ENCODE data around the gene ABTB1.
"Not testable (repeated sequence)": the region's sequence is repeated elsewhere in the genome, so short reads cannot be mapped to it uniquely, and the experiment has no call there.

Gene ABTB1

GRCh38 chr3:127688022-127688415, 15.3 kb downstream of the ABTB1 start:
- no peak for DNase-seq (ENCODE audit: low read depth)

- no peak for DNase-seq (ENCODE audit: low read depth)
Observed at GRCh38 chr3:127688416-127689265, 15.9 kb downstream of the ABTB1 start.

DNA sequence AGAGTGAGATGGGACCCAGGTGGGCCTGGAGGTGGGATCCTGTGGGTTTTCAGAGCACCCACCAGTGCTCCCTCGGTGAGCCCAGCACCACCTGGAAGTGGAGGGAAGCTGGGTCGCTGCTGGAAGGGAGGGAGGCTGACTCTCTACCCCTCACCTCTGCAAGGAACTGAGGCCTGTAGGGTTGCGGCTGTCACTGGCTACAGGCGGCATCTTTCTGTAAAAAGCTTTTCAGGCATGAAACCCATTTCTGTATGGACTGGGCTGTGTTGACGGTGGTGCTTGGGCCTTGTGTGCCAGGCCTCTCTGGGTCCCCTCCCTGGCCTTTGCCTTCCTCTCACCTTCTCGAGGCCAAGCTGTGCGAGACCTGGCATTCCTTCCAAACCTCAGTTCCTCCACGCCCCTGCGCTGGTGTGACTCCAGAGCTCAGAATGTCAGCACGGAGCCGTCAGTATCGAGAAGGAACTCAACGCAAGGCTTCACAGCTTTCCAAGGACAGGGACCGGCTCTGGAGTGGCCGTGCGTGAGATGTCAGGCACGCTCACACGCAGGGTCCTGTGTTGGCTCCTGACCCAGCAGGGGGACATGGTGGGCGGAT, 16.6 kb downstream of the ABTB1 start:
- DNase-seq (ENCODE audit: low read depth) = no peak

- no peak for DNase-seq (ENCODE audit: low read depth)
Observed at GRCh38 chr3:127690106-127690505, 17.4 kb downstream of the ABTB1 start.

- no peak for DNase-seq (ENCODE audit: low read depth)
Observed at GRCh38 chr3:127690823-127691452, 18.2 kb downstream of the ABTB1 start.

- DNase-seq (ENCODE audit: low read depth) = no peak
Observed at GRCh38 chr3:127691489-127691888, 18.7 kb downstream of the ABTB1 start.

DNA sequence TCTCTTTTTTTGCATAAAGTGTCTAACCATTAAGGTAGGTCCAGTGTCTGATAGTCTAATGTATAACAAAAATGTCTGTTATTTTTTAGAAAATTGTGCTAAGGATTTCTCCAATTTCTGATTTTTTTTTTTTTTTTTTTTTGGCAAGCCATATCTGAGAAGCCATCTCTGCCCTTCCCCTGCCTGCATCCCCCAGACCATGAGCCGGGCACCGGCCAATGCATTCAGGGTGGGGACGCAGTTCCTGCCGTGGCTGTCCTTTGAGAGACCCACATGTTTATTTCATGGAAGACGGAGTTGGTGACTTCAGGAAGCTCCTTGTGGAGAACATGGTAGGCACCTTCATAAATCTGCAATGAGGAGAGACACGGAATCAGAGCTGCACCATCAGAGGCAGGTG, 19.2 kb downstream of the ABTB1 start:
- DNase-seq (ENCODE audit: low read depth) = no peak

- no peak for DNase-seq (ENCODE audit: low read depth)
Observed at GRCh38 chr3:127692501-127693335, 20.0 kb downstream of the ABTB1 start.

DNA sequence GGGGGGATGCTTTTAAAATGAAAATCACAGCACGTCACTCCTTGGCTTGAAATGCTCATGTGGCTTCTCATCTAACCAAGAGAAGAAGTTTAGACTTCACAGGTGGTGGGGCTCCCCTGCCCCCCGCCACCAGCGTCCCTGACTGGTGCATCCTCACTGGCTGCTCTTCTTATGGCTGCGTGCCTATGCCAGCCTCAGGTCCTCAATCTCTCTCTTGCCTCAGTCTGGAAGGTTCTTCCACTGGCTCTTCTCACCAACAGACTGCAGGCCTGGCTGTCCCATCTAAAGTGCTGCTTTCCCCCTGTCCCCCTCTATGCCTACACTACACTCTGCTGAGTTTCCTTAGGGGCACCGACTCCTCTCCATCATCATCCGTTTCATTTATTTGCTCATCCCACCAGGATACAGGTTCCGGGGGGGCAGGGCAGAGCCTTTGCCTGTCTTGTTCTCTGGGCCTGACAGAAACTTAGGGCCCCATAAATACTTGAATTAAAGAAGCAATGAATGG, 20.6 kb downstream of the ABTB1 start:
- DNase-seq (ENCODE audit: low read depth) = no peak

DNA sequence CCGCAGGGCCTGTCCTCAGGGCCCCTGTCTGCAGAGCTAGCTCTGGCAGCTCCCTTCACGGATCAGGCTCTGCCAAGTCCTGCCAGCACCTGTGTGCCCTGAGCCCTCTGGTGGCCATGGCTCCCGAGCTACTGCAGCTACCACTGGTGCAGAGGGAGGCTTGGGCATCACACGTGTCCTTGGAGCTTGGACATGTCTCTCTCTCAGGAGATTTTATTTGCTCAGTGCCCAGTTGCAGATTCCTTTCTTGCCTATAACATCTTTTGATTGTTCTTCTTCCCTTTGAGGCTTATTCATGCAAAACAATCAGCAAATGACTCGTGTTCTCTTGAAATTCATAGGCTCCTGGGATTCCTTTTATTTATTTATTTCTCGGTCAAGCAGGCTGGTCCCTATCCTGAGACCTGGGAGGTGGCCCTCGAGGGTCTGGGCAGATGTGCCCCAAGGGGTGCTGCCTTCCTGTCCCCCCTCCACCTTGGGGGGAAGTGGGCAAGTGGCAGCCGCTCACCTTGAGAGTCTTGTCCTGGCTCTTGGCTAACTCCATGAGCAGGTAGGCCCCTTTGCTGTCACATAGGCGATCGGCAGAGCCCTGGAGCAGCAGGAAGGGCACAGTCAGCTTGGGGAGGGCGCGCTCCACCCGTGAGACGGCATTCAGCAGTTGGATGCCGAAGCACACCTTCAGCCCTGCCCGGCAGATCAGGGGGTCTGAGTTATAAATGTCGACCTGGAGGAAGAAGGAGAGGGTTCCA, 21.9 kb downstream of the ABTB1 start:
- no peak for DNase-seq (ENCODE audit: low read depth)

DNA sequence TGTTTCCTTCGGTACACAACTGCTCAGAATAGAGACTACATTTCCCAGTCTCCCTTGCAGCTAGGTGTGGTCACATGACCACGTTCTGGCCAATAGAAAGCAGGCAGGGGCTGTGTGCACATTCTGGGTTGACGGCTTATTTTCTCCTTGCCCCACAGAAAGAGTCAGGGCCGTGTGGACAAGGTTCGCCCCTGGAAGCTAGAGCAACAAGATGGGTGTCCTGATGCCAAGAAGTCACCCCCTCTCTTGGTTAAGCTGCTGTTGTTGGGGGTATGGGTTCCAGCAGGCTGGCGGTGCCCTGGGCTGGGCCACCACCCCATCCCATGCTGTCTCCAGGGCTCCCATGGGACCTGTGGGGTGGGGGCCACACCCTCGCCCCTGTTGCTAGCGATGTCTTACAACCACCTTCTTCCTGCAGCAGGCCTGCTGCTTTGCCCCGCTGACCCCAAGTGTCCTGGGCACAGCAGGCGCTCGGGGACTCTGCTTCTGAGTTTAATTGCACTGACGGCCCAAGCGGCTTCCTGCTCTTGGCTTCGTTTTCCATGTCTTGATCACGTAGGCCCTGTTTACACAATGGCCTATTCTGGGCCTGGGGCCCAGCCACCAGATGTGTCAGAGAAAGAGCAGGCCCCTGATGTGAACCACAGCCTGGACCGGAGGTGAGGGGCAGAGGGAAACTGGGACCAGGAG, 24.9 kb downstream of the ABTB1 start:
- no peak for DNase-seq (ENCODE audit: low read depth)

GRCh38 chr3:127698286-127698685, 25.5 kb downstream of the ABTB1 start:
- DNase-seq (ENCODE audit: low read depth) = no peak

DNA sequence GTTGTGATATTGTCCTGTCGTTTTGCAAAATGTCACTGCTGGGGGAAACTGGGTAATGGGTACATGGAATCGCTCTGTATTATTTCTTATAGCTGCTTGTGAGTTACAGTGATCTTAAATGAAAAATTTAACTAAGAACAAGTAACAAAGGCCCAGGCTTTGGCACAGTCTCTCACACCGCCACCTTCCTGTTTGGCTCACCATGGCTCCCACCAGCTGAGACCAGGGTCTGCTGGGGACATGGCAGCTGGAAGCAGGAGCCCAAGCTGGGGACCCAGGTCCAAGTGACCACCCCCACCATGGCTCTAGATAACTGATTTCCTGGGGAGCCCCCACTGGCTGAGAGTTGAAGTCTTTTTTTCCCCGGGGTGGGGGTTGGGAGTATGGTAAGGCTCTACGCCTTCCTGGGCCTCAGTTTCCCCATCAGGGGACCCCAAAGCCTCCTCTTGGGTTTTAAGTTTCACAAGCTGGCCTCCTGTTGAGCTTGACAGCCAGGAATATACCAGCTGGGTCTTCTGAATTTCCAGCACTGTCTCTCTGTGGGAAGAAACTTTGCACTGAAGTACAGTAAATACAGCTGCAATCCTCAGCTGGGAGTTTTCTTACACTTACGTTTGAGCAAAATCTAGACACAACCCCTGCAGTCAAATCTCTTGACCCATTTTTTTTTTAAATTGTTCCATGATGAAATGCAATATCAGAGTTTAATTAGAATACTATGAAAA, 26.1 kb downstream of the ABTB1 start:
- no peak for DNase-seq (ENCODE audit: low read depth)

DNA sequence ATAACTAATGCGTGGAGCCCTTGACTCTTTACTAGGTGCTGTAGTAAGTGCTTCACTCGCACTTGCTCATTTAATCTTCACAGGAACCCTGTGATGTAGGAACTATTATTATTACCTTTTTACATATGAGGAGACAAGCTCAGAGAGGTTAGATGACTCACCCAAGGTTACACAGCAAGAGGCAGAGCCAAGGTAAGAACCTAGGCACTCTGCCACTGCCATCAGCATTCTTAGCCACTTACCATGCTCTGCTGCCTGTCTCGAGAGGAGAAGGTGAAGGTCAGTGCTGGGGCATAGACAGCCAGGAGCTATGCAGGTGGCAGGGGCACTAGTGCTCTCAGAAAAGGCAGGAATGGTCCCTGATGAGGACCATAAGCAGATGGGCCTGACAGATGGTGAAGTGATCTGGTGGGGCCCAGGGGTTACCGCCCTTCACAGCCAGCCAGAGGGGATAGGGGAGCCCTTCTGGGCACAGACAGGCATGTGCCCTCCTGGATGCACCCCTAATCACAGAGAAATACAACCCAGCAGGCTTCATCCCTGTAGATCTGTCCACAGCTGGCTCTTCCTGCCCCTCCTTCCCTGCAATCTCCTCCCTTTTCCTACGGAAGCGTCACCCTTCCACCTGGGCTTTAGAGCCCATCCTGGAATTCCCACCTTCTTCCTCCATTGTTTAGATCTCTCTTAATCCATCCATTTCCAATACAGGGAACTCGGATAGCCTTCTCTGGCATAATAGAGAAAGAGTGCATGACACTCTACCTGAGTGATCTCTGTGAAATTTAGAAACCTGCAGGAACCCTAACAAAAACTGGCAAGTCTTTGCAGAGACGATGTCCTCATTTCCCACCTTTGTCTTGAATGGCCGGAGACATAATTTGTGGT, 26.9 kb downstream of the ABTB1 start:
- no peak for DNase-seq (ENCODE audit: low read depth)

DNA sequence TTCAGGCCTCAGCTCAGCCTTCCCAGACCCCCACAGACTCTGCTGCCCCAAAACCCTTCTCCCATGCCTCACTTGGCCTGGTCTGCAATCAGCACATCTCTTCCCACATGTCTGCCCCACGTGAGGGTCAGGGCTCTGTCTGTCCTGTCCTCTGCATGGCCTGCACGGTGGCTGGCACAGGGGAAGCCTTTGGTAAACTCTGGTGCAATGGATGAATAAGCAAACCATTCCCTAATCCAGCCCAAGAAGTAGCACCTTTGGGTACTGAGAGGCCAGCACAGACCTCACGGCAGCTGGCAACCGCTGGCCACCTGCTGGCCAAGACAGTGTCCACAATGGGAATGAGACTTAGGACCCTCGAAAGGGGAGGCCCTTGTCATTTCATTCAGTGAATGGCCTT, 27.7 kb downstream of the ABTB1 start:
- no peak for DNase-seq (ENCODE audit: low read depth)

GRCh38 chr3:127701280-127701911, 28.6 kb downstream of the ABTB1 start:
- no peak for DNase-seq (ENCODE audit: low read depth)

DNA sequence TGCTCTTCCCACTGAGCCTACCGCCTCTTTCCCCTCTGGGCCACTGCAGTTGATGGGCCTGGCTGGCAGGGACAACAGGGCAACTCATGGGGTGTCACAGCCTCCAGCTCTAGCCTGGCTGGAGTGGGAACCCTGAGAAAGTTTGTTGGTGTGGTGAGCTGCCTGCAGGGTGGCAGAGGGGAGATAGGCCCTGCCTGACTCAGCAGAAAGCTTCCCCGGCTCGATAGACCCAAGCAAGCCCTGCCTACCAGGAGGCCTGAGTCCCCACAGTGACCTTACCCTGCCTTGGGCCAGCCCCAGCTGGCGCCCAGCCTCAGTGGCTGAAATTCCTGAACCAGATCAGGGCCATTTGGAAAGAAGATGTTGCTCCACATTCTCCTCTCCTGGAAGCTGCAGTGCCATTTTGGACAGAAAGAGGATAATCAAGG, 29.4 kb downstream of the ABTB1 start:
- no peak for DNase-seq (ENCODE audit: low read depth)

DNA sequence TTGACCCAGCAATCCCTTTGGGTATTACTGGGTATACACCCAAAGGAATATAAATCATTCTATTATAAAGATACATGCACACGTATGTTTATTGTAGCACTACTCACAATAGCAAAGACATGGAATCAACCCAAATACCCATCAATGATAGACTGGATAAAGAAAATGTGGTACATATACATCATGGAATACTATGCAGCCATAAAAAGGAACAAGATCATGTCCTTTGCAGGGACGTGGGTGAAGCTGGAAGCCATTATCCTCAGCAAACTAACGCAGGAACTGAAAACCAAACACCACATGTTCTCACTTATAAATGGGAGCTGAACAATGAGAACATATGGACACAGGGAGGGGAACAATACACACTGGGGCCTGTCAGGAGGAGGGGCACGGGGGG, 32.1 kb downstream of the ABTB1 start:
- not testable (repeated sequence) for DNase-seq (ENCODE audit: low read depth)

GRCh38 chr3:127706312-127706711, 33.6 kb downstream of the ABTB1 start:
- no peak for DNase-seq (ENCODE audit: low read depth)
